ENCODE results near the gene ABCA2.

GRCh38 chr9:137035507-137035834, 7.4 kb upstream of the ABCA2 start:
- peak in 3 of 5 experiments; percentile 3 to 30 (median 7) for TF ChIP-seq CTCF (IDR thresholded peaks at IDR 0.05)
- no peak for TF ChIP-seq POLR2A (IDR thresholded peaks at IDR 0.05)
